Measurements from ENCODE around the gene NTN1.

GRCh38 chr17:9199571-9200551, 178.6 kb downstream of the NTN1 start:
- no peak for TF ChIP-seq CTCF (IDR thresholded peaks at IDR 0.05; ENCODE audit: insufficient read depth, low read length, poor library complexity, severe bottlenecking)
- TF ChIP-seq EZH2phosphoT487 (conservative IDR thresholded peaks at IDR 0.05; ENCODE audit: low read length) = no peak

Measured in SU-DHL-6 (cell line).